Astrocyte (in vitro differentiated cells and primary cell): ENCODE measurements around the gene RBM14.

Experiments
- EZH2 ChIP-seq: IDR thresholded peaks from 2 replicates; pipeline ENCODE4 v1.6.1; 2012; ENCODE audit warnings: mild to moderate bottlenecking, low read length, inconsistent platforms; ENCODE audit not compliant: insufficient read depth
- TF ChIP-seq, protein P1 (sequence below): IDR thresholded peaks from 2 replicates; pipeline ENCODE4 v1.5.1; 2011; ENCODE audit warnings: low read depth, mild to moderate bottlenecking, inconsistent platforms, low read length, moderate library complexity; ENCODE audit not compliant: insufficient read depth

- TF ChIP-seq, protein P1, sequence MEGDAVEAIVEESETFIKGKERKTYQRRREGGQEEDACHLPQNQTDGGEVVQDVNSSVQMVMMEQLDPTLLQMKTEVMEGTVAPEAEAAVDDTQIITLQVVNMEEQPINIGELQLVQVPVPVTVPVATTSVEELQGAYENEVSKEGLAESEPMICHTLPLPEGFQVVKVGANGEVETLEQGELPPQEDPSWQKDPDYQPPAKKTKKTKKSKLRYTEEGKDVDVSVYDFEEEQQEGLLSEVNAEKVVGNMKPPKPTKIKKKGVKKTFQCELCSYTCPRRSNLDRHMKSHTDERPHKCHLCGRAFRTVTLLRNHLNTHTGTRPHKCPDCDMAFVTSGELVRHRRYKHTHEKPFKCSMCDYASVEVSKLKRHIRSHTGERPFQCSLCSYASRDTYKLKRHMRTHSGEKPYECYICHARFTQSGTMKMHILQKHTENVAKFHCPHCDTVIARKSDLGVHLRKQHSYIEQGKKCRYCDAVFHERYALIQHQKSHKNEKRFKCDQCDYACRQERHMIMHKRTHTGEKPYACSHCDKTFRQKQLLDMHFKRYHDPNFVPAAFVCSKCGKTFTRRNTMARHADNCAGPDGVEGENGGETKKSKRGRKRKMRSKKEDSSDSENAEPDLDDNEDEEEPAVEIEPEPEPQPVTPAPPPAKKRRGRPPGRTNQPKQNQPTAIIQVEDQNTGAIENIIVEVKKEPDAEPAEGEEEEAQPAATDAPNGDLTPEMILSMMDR, result no peak
- TF ChIP-seq EZH2, result no peak
Observed at GRCh38 chr11:66625041-66625751, 8.8 kb downstream of the RBM14 start.
